Gastrocnemius medialis (tissue), 4 donors: Measurements from ENCODE around the gene PLBD2. TPM values are rescaled to one million over a fixed set of nuclear protein-coding genes. Genes with fewer than 3 reads are reported as not detected.

ENCODE experiments used
- ATAC-seq, 2 donors: fragments of 150-250 bp; one replicate each; pipeline ENCODE4 v1.9.1; 2016
- DNase-seq, 2 donors: peaks; one replicate each; pipeline ENCODE4 v3.0.0-alpha.2; 2019
- H3K27ac ChIP-seq, 4 donors: fragments of 200-600 bp; sonication (generic); 1 replicate in 1 of 4; 2 replicates in 3 of 4; pipeline ENCODE4 v1.5.1; 2016 to 2018; ENCODE audit warnings: mild to moderate bottlenecking in 2 of 4, moderate library complexity in 1 of 4
- H3K27me3 ChIP-seq, 3 donors: fragments of 200-600 bp; sonication (generic) in 2 of 3; 1 replicate in 1 of 3; 2 replicates in 2 of 3; pipeline versions ENCODE4 v1.5.1 to v1.6.0; 2016 to 2019; ENCODE audit warnings: mild to moderate bottlenecking in 1 of 3, moderate library complexity in 1 of 3
- H3K36me3 ChIP-seq, 2 donors: fragments of 200-600 bp; sonication (generic) in 1 of 2; one replicate each; pipeline ENCODE4 v1.5.1; 2017 to 2018
- H3K4me1 ChIP-seq, 2 donors: fragments of 200-600 bp; sonication (generic) in 1 of 2; one replicate each; pipeline ENCODE4 v1.5.1; 2016 to 2017; ENCODE audit warnings: mild to moderate bottlenecking in 2 of 2
- H3K4me3 ChIP-seq, 4 donors: fragments of 200-600 bp; sonication (generic) in 3 of 4; 1 replicate in 1 of 4; 2 replicates in 3 of 4; pipeline ENCODE4 v1.5.1; 2016 to 2019; ENCODE audit warnings: mild to moderate bottlenecking in 2 of 4
- H3K9me3 ChIP-seq, 3 donors: fragments of 200-600 bp; sonication (generic) in 2 of 3; 1 replicate in 1 of 3; 2 replicates in 2 of 3; pipeline ENCODE4 v1.5.1; 2016 to 2019
- POLR2A ChIP-seq, 2 donors: fragments of 450-650 bp; IDR thresholded peaks; one replicate each; pipeline ENCODE4 v1.6.1; 2017; ENCODE audit warnings: antibody characterized with exemption in 2 of 2, mild to moderate bottlenecking in 2 of 2, moderate library complexity in 2 of 2
- in situ Hi-C, 4 donors: fragments of 200-750 bp; cut with MboI; loops; one replicate each; pipeline versions ENCODE4 v1.15.0 to v1.8.0; 2017; ENCODE audit warnings: low sequenced_read_pairs in 4 of 4
- intact Hi-C: fragments of 100-400 bp; cut with DNase I; formaldehyde crosslinking; loops from one replicate; pipeline ENCODE4 v1.15.1; 2023; ENCODE audit warnings: low total_unique reads
- total RNA-seq, 4 donors: library from RNA; depleted of rRNA; stranded (reverse); fragments of >200 nt; gene quantifications; one replicate each; pipeline versions ENCODE4 v1.1.0 to v1.2.3, GENCODE V29; 2016
- TF ChIP-seq, protein P1 (sequence below), 5 experiments: fragments of 450-650 bp in 3 of 5; fragments of 200-600 bp in 2 of 5; sonication (generic) in 2 of 5; IDR thresholded peaks in 4 of 5; conservative IDR thresholded peaks in 1 of 5; 1 replicate in 4 of 5; 2 replicates in 1 of 5; pipeline ENCODE4 v1.5.1; 2016 to 2019; ENCODE audit warnings: antibody characterized with exemption in 5 of 5, mild to moderate bottlenecking in 3 of 5, moderate library complexity in 3 of 5

The PLBD2 gene
- total RNA-seq, 4 donors from 2014 or later, result 12.0 to 28.9 (median 26.8) TPM

DNA sequence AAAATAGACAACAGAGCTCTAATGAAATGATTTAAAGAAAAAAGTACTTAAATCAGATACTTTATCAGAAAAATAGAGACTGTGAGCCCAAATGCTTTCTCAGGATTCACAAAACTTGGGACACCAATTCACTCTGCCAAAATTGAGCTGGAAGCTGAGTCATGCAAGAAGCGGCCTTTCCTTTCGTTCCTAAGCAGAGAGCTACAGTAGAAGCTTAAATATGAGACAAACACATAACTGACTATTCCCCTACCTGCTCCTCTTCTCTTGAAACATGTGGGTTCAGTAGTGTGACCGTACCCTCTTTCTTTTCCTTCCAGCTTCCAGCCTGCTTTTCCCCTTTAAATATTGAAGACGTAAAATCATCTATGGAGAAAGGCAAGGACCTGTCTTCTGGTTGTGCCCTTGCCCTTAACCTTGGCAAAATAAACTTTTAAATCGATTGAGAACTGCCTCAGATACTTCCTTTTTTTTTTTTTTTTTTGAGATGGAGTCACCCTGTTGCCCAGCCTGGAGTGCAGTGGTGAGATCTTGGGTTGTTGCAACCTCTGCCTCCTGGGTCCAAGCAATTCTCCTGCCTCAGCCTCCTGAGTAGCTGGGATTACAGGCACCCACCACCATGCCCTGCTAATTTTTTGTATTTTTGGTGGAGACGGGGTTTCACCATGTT lies 49.7 kb downstream of the PLBD2 start:
- no peak overlapping the region for H3K27ac ChIP-seq
- intact Hi-C loops, result no loop called here
- ATAC-seq (peak in 1 of 2 donors; percentile 56), DNase-seq (no peak)
- in situ Hi-C loops, result no loop called here
- TF ChIP-seq, protein P1, sequence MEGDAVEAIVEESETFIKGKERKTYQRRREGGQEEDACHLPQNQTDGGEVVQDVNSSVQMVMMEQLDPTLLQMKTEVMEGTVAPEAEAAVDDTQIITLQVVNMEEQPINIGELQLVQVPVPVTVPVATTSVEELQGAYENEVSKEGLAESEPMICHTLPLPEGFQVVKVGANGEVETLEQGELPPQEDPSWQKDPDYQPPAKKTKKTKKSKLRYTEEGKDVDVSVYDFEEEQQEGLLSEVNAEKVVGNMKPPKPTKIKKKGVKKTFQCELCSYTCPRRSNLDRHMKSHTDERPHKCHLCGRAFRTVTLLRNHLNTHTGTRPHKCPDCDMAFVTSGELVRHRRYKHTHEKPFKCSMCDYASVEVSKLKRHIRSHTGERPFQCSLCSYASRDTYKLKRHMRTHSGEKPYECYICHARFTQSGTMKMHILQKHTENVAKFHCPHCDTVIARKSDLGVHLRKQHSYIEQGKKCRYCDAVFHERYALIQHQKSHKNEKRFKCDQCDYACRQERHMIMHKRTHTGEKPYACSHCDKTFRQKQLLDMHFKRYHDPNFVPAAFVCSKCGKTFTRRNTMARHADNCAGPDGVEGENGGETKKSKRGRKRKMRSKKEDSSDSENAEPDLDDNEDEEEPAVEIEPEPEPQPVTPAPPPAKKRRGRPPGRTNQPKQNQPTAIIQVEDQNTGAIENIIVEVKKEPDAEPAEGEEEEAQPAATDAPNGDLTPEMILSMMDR (IDR thresholded peaks at IDR 0.05 in 4 of 5, conservative IDR thresholded peaks at IDR 0.05 in 1 of 5), result no peak
- TF ChIP-seq POLR2A (IDR thresholded peaks at IDR 0.05), result no peak
- no peak overlapping the region for H3K4me3 ChIP-seq
- no peaks in the 10 kb centered on the region for H3K36me3 ChIP-seq
- H3K27me3 ChIP-seq, result no peaks in the 10 kb centered on the region
- H3K4me1 ChIP-seq, result peaks cover 0 to 19% of the 10 kb centered on the region in 2 donors
- no peaks in the 10 kb centered on the region for H3K9me3 ChIP-seq

DNA sequence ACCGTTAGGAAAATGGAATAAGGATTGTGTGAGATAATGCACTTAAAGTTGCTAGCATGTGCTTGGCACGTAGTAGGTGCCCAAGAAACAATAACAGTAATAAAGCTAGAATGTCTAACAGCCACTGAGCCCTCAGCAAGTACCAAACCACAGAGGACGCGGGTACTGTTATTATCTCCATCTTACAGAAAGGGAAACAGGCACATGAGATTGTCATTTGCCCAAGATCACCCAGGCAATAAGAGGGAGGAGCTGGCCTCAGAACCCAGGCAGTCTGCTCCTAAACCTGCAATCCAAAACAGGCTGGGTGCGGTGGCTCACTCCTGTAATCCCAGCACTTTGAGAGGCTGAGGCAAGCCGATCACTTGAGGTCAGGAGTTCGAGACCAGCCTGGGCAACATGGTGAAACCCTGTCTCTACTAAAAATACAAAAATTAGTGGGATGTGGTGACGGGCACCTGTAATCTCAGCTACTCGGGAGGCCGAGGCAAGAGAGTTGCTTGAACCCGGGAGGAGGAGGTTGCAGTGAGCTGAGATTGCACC lies 50.4 kb downstream of the PLBD2 start:
- H3K4me1 ChIP-seq, result peaks cover 0 to 18% of the 10 kb centered on the region in 2 donors
- ATAC-seq (no peak), DNase-seq (no peak)
- no peak overlapping the region for H3K27ac ChIP-seq
- TF ChIP-seq, protein P1 (IDR thresholded peaks at IDR 0.05 in 4 of 5, conservative IDR thresholded peaks at IDR 0.05 in 1 of 5), result no peak
- TF ChIP-seq POLR2A (IDR thresholded peaks at IDR 0.05), result no peak
- no peaks in the 10 kb centered on the region for H3K36me3 ChIP-seq
- H3K4me3 ChIP-seq, result no peak overlapping the region
- in situ Hi-C loops (no loop called here), intact Hi-C loops (no loop called here)
- no peaks in the 10 kb centered on the region for H3K27me3 ChIP-seq
- H3K9me3 ChIP-seq, result no peaks in the 10 kb centered on the region

DNA sequence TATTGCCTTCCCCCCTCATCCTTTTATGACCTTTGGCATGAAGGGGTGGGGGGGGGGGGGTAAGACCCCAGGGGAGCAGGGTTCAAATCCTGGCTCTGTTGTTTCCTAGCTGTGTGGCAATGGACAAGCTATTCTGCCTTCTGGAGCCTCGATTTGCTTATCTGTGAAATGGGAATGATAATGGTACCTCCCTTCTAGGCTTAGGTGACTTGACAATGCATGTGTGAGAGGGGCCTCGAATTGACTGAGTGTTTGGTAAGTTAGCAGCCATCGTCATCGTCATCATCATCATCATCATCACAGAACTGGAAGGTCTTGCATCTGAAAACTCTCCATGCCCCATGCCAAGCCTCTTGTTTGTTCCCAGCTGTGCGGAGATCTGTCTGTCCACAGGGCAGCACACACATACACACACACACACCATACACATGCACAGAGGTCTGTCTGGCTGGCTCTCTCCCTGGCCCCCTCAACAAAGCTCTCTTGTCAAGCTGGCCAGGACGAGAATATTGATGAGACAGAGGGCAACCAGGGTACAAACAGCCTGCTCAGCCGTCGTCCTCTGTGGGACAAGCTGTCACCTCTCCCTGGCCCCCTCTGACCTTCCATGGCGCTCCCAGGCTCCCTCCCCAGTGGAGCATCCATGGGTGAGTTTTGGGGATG lies 51.2 kb downstream of the PLBD2 start:
- no peak overlapping the region for H3K4me3 ChIP-seq
- TF ChIP-seq POLR2A (IDR thresholded peaks at IDR 0.05), result no peak
- TF ChIP-seq, protein P1 (IDR thresholded peaks at IDR 0.05 in 4 of 5, conservative IDR thresholded peaks at IDR 0.05 in 1 of 5), result no peak
- intact Hi-C loops (no loop called here), in situ Hi-C loops (no loop called here)
- H3K4me1 ChIP-seq, result peaks cover 0 to 10% of the 10 kb centered on the region in 2 donors
- H3K27ac ChIP-seq, result no peak overlapping the region
- DNase-seq, result no peak
- H3K36me3 ChIP-seq, result no peaks in the 10 kb centered on the region
- H3K27me3 ChIP-seq, result no peaks in the 10 kb centered on the region
- H3K9me3 ChIP-seq, result no peaks in the 10 kb centered on the region
- no peak for ATAC-seq

DNA sequence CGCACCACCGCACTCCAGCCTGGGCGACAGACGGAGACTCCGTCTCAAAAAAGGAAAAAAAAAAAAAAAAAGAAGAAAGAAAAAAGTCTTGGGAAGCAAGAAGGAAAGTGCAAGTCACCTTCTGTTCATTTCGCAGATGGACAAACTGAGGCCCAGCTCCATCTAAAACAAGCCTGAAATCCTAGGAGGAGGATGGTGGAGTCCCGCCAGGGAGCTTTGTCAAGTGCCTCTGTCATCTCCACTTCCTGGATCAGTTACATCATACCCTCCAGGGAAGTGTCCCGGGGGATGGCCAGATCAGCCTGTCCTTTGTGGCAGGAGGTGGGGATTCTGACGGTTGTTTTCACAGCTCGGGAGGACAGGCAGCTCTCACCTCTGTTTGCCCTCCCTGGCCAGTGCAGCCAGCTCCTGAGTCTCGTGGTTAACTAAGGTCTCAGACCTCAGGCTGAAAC lies 55.1 kb downstream of the PLBD2 start:
- DNase-seq, result peak in 1 of 2 donors; percentile 30
- TF ChIP-seq, protein P1 (IDR thresholded peaks at IDR 0.05 in 4 of 5, conservative IDR thresholded peaks at IDR 0.05 in 1 of 5), result no peak
- TF ChIP-seq POLR2A (IDR thresholded peaks at IDR 0.05), result no peak
- in situ Hi-C loops, result no loop called here
- intact Hi-C loops, result no loop called here
- Histone ChIP-seq H3K4me1 (no peaks in the 10 kb centered on the region), H3K9me3 (no peaks in the 10 kb centered on the region), H3K4me3 (no peak overlapping the region), H3K36me3 (no peaks in the 10 kb centered on the region), H3K27me3 (no peaks in the 10 kb centered on the region), H3K27ac (no peak overlapping the region)
- peak in 1 of 2 donors; percentile 33 for ATAC-seq
